IMR-90 (cell line): Measurements from ENCODE around the gene WASHC3. TPM values are rescaled to one million over a fixed set of nuclear protein-coding genes. Genes with fewer than 3 reads are reported as not detected.

Source experiments
- ATAC-seq: fragments of 200-7000 bp; cut with Tn5 transposase; 2 replicates; pipeline ENCODE4 v1.9.1; 2020; ENCODE audit warnings: low read depth, mild to moderate bottlenecking, moderate library complexity
- BruUV-seq: library from RNA; stranded (reverse); fragments of 400-500 nt; replicated peaks from 2 replicates; lab custom pipeline; 2021; lab: Mats Ljungman, UMichigan
- CTCF ChIA-PET: fragments of 300-600 bp; formaldehyde crosslinking; extraction: SDS; loops from one replicate; lab custom pipeline; 2021; ENCODE audit warnings: antibody characterized with exemption; lab: Yijun Ruan, JAX
- POLR2A ChIA-PET: fragments of 300-600 bp; sonication (Branson Sonifier 250); formaldehyde crosslinking; loops from one replicate; lab custom pipeline; 2022; ENCODE audit warnings: antibody characterized with exemption; ENCODE audit not compliant: unreplicated experiment; lab: Charles Lee
- DNase-seq: peaks from one replicate; pipeline ENCODE4 v3.0.0; 2013
- H2AFZ ChIP-seq: replicated peaks from 2 replicates; pipeline ENCODE3; 2013; ENCODE audit warnings: low read length, mild to moderate bottlenecking; ENCODE audit not compliant: poor library complexity
- H2AK5ac ChIP-seq: 2 replicates; pipeline ENCODE4 v1.6.1; 2013; ENCODE audit warnings: low read depth, low read length, inconsistent platforms
- H2AK9ac ChIP-seq: replicated peaks from 2 replicates; pipeline ENCODE3; 2013; ENCODE audit warnings: mild to moderate bottlenecking, low read depth, low read length, moderate library complexity; ENCODE audit not compliant: poor library complexity
- H2BK120ac ChIP-seq: 2 replicates; pipeline ENCODE4 v1.6.1; 2013; ENCODE audit warnings: low read depth, low read length, inconsistent platforms
- H2BK15ac ChIP-seq: 3 replicates; pipeline ENCODE4 v1.6.1; 2013; ENCODE audit warnings: low read depth, low read length, inconsistent platforms
- H2BK20ac ChIP-seq: 2 replicates; pipeline ENCODE4 v1.6.1; 2013; ENCODE audit warnings: low read depth, mild to moderate bottlenecking, inconsistent platforms, low read length, moderate library complexity
- H2BK5ac ChIP-seq: 2 replicates; pipeline ENCODE4 v1.6.1; 2013; ENCODE audit warnings: mild to moderate bottlenecking, low read depth, low read length, inconsistent platforms; ENCODE audit not compliant: poor library complexity, severe bottlenecking
- H3K14ac ChIP-seq: replicated peaks from 2 replicates; pipeline ENCODE4 v1.6.1; 2013; ENCODE audit warnings: low read depth, low read length, inconsistent platforms
- H3K18ac ChIP-seq: 2 replicates; pipeline ENCODE4 v1.6.1; 2013; ENCODE audit warnings: low read depth, low read length, control low read depth
- H3K23ac ChIP-seq: 2 replicates; pipeline ENCODE4 v1.6.1; 2013; ENCODE audit warnings: low read depth, low read length, inconsistent platforms
- H3K27ac ChIP-seq: 2 replicates; pipeline ENCODE4 v1.5.1; 2013; ENCODE audit warnings: mild to moderate bottlenecking, control low read depth, low read length; ENCODE audit not compliant: insufficient read depth
- H3K27me3 ChIP-seq: 2 replicates; pipeline ENCODE4 v1.6.1; 2013; ENCODE audit warnings: low read length; ENCODE audit not compliant: control insufficient read depth, insufficient read depth
- H3K36me3 ChIP-seq: 2 replicates; pipeline ENCODE4 v1.6.1; 2013; ENCODE audit warnings: low read length, mixed read lengths; ENCODE audit not compliant: control insufficient read depth, insufficient read depth
- H3K4ac ChIP-seq: 2 replicates; pipeline ENCODE4 v1.6.1; 2013; ENCODE audit warnings: low read depth, low read length, inconsistent platforms
- H3K4me1 ChIP-seq: 2 replicates; pipeline ENCODE4 v1.6.1; 2013; ENCODE audit warnings: low read length, mixed read lengths; ENCODE audit not compliant: control insufficient read depth, insufficient read depth
- H3K4me2 ChIP-seq: 2 replicates; pipeline ENCODE4 v1.6.1; 2013; ENCODE audit warnings: low read depth, mild to moderate bottlenecking, control low read depth, low read length, moderate library complexity
- H3K4me3 ChIP-seq: 2 replicates; pipeline ENCODE4 v1.5.1; 2013; ENCODE audit warnings: low read depth, mild to moderate bottlenecking, control low read depth, low read length, moderate library complexity; ENCODE audit not compliant: insufficient read depth
- H3K56ac ChIP-seq: 2 replicates; pipeline ENCODE4 v1.6.1; 2013; ENCODE audit warnings: low read length, inconsistent platforms; ENCODE audit not compliant: insufficient read depth; ENCODE audit errors: extremely low read depth
- H3K79me1 ChIP-seq, 2 experiments: 2 replicates each; pipeline ENCODE4 v1.6.1; 2013; ENCODE audit warnings: low read length in 2 of 2, inconsistent platforms in 1 of 2, low read depth in 1 of 2
- H3K9ac ChIP-seq: 2 replicates; pipeline ENCODE4 v1.6.1; 2013; ENCODE audit warnings: low read depth, low read length, control low read depth
- H3K9me1 ChIP-seq: 2 replicates; pipeline ENCODE4 v1.6.1; 2013; ENCODE audit warnings: low read length, inconsistent platforms; ENCODE audit not compliant: insufficient read depth
- H3K9me3 ChIP-seq: 2 replicates; pipeline ENCODE4 v1.6.1; 2013; ENCODE audit warnings: low read length; ENCODE audit not compliant: control insufficient read depth, insufficient read depth
- H4K20me1 ChIP-seq: 2 replicates; pipeline ENCODE4 v1.6.1; 2013; ENCODE audit warnings: low read length, inconsistent platforms; ENCODE audit not compliant: insufficient read depth
- H4K5ac ChIP-seq: 2 replicates; pipeline ENCODE4 v1.6.1; 2013; ENCODE audit warnings: mild to moderate bottlenecking, low read depth, low read length, control low read depth
- H4K8ac ChIP-seq, 2 experiments: 2 replicates each; pipeline ENCODE4 v1.6.1; 2013; ENCODE audit warnings: low read depth in 2 of 2, low read length in 2 of 2, control low read depth in 1 of 2, inconsistent platforms in 1 of 2
- H4K91ac ChIP-seq: 2 replicates; pipeline ENCODE4 v1.6.1; 2013; ENCODE audit warnings: low read depth, low read length, inconsistent platforms; ENCODE audit not compliant: insufficient read depth
- BHLHE40 ChIP-seq: fragments of 150-350 bp; IDR thresholded peaks from 2 replicates; pipeline ENCODE4 v1.6.1; 2016; ENCODE audit warnings: mild to moderate bottlenecking, low read depth, low read length
- CEBPB ChIP-seq: IDR thresholded peaks from 2 replicates; pipeline ENCODE4 v1.6.1; 2012; ENCODE audit warnings: low read depth, low read length, improper control_type of control experiment
- CHD1 ChIP-seq: IDR thresholded peaks from 2 replicates; pipeline ENCODE4 v1.6.1; 2012; ENCODE audit warnings: low read depth, low read length, improper control_type of control experiment
- FOS ChIP-seq: fragments of 150-350 bp; IDR thresholded peaks from 2 replicates; pipeline ENCODE4 v1.6.1; 2016; ENCODE audit warnings: low read depth, low read length
- MAFK ChIP-seq: IDR thresholded peaks from 2 replicates; pipeline ENCODE4 v1.6.1; 2012; ENCODE audit warnings: low read depth, low read length, improper control_type of control experiment
- MAZ ChIP-seq: IDR thresholded peaks from 2 replicates; pipeline ENCODE4 v1.6.1; 2012; ENCODE audit warnings: low read depth, mild to moderate bottlenecking, low read length, improper control_type of control experiment, moderate library complexity, borderline replicate concordance
- MXI1 ChIP-seq: IDR thresholded peaks from 2 replicates; pipeline ENCODE4 v1.6.1; 2012; ENCODE audit warnings: low read depth, mild to moderate bottlenecking, low read length, moderate library complexity, borderline replicate concordance
- POLR2A ChIP-seq: IDR thresholded peaks from 2 replicates; pipeline ENCODE4 v1.6.1; 2012; ENCODE audit warnings: mild to moderate bottlenecking, low read depth, low read length
- RAD21 ChIP-seq: IDR thresholded peaks from 2 replicates; pipeline ENCODE4 v1.6.1; 2012; ENCODE audit warnings: low read length, improper control_type of control experiment
- RCOR1 ChIP-seq: IDR thresholded peaks from 2 replicates; pipeline ENCODE4 v1.6.1; 2012; ENCODE audit warnings: mild to moderate bottlenecking, low read length, improper control_type of control experiment; ENCODE audit not compliant: insufficient replicate concordance
- RFX5 ChIP-seq: IDR thresholded peaks from 2 replicates; pipeline ENCODE4 v1.8.0; 2012; ENCODE audit warnings: low read depth, mild to moderate bottlenecking, low read length, moderate library complexity
- SMC3 ChIP-seq: fragments of 150-350 bp; IDR thresholded peaks from 2 replicates; pipeline ENCODE4 v1.6.1; 2016; ENCODE audit warnings: low read depth, mild to moderate bottlenecking, antibody characterized with exemption, low read length, moderate library complexity
- USF2 ChIP-seq: fragments of 150-350 bp; IDR thresholded peaks from 2 replicates; pipeline ENCODE4 v1.6.1; 2017; ENCODE audit warnings: mild to moderate bottlenecking, antibody characterized with exemption, low read length, low read depth
- WGBS, 2 experiments: methylation state at CpG; one replicate each; pipeline versions ENCODE4 v1.1.5 to v1.1.7; 2013; ENCODE audit warnings: missing lambda C conversion rate in 2 of 2; ENCODE audit not compliant: insufficient read length in 1 of 2; ENCODE audit errors: extremely low coverage in 2 of 2; 5-methylcytosine and 5-hydroxymethylcytosine counted together
- dilution Hi-C: fragments of 300-500 bp; cut with HindIII; formaldehyde crosslinking; loops from one replicate; pipeline ENCODE4 v1.14.3; 2018; ENCODE audit warnings: low sequenced_read_pairs; ENCODE audit not compliant: unreplicated experiment
- in situ Hi-C: fragments of 300-500 bp; cut with MboI; formaldehyde crosslinking; loops from 3 replicates; pipeline ENCODE4 v1.14.3; 2019; ENCODE audit warnings: low sequenced_read_pairs, inconsistent platforms, mixed read lengths
- intact Hi-C: fragments of 100-400 bp; cut with micrococcal nuclease; formaldehyde crosslinking; loops from 2 replicates; pipeline ENCODE4 v1.10.0; 2022
- polyA plus RNA-seq, 3 experiments: library from polyadenylated mRNA; depleted of rRNA; stranded (reverse); fragments of >200 nt; gene quantifications; 2 replicates each; pipeline ENCODE4 v1.2.3, GENCODE V29; 2012; ENCODE audit warnings: low replicate concordance in 1 of 3
- total RNA-seq: library from RNA; depleted of rRNA; stranded (reverse); fragments of >200 nt; gene quantifications from 2 replicates; pipeline ENCODE4 v1.2.3, GENCODE V29; 2012
- TF ChIP-seq, protein P1 (sequence below): conservative IDR thresholded peaks from 2 replicates; pipeline ENCODE4 v1.5.1; 2012; ENCODE audit warnings: mild to moderate bottlenecking, low read depth, low read length, improper control_type of control experiment

The WASHC3 gene
- total and polyA plus RNA-seq, 2 of the 4 experiments (the other 2 are of a cell fraction) = 54.8 to 87.1 TPM

DNA sequence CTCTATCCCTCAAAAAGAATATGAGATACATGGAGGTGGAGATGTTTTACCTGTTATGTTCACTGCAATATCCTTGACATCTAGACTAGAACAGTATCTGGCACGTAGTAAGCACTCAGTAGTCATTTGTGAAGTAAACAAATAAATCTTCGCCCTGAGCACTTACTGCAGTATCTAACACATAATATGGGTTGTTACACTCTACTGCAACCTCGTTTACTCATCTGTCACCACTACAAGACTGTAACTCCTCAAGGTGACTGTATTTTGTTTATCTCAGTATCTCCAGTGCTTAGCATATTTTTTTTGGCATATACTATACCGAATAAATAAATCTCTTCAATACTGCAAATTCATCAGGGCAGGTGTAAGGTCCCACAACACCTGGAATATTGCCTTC is 66.1 kb downstream of the WASHC3 start:
- ATAC-seq = no peak
- H3K18ac ChIP-seq = no peak overlapping the region
- no peaks in the 10 kb centered on the region for H3K27me3 ChIP-seq
- ChIA-PET POLR2A (no interaction called here), CTCF (no interaction called here)
- TF ChIP-seq CHD1 (no peak), USF2 (no peak), RAD21 (no peak), MXI1 (no peak), FOS (no peak), POLR2A (no peak), RCOR1 (no peak), BHLHE40 (no peak), MAFK (no peak), SMC3 (no peak), CEBPB (no peak), RFX5 (no peak), MAZ (no peak)
- TF ChIP-seq, protein P1, sequence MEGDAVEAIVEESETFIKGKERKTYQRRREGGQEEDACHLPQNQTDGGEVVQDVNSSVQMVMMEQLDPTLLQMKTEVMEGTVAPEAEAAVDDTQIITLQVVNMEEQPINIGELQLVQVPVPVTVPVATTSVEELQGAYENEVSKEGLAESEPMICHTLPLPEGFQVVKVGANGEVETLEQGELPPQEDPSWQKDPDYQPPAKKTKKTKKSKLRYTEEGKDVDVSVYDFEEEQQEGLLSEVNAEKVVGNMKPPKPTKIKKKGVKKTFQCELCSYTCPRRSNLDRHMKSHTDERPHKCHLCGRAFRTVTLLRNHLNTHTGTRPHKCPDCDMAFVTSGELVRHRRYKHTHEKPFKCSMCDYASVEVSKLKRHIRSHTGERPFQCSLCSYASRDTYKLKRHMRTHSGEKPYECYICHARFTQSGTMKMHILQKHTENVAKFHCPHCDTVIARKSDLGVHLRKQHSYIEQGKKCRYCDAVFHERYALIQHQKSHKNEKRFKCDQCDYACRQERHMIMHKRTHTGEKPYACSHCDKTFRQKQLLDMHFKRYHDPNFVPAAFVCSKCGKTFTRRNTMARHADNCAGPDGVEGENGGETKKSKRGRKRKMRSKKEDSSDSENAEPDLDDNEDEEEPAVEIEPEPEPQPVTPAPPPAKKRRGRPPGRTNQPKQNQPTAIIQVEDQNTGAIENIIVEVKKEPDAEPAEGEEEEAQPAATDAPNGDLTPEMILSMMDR = no peak
- H3K14ac ChIP-seq = no peak overlapping the region
- no peak overlapping the region for H3K4ac ChIP-seq
- no peaks in the 10 kb centered on the region for H3K79me1 ChIP-seq
- H3K4me2 ChIP-seq = no peak overlapping the region
- dilution Hi-C loops = no loop called here
- no peak for DNase-seq
- H2AK9ac ChIP-seq = no peak overlapping the region
- no peak overlapping the region for H3K9ac ChIP-seq
- no peak overlapping the region for H2BK15ac ChIP-seq
- H4K91ac ChIP-seq = no peak overlapping the region
- no peaks in the 10 kb centered on the region for H3K9me3 ChIP-seq
- intact Hi-C loops = no loop called here
- no peak overlapping the region for H2BK5ac ChIP-seq
- H3K23ac ChIP-seq = no peak overlapping the region
- no peak overlapping the region for H2AFZ ChIP-seq
- no peaks in the 10 kb centered on the region for H3K36me3 ChIP-seq
- in situ Hi-C loops = no loop called here
- BruUV-seq = no TSS peak
- no peak overlapping the region for H4K5ac ChIP-seq
- no peak overlapping the region for H2AK5ac ChIP-seq
- H3K4me3 ChIP-seq = no peak overlapping the region
- H3K27ac ChIP-seq = no peak overlapping the region
- H3K56ac ChIP-seq = no peak overlapping the region
- no peak overlapping the region for H2BK120ac ChIP-seq
- no peak overlapping the region for H4K8ac ChIP-seq
- H3K9me1 ChIP-seq = no peaks in the 10 kb centered on the region
- WGBS, 2 experiments = no CpG with 5 or more reads among the region's 4 CpGs
- H4K20me1 ChIP-seq = no peaks in the 10 kb centered on the region
- H2BK20ac ChIP-seq = no peak overlapping the region
- no peaks in the 10 kb centered on the region; the same call in 1 of the 2 replicates for H3K4me1 ChIP-seq
